HepG2 (cell line): ENCODE measurements around the gene SUPT4H1. TPM values are rescaled to one million over a fixed set of nuclear protein-coding genes. Genes with fewer than 3 reads are reported as not detected.

Experiments
- ARHGAP35 ChIP-seq: sonication (generic); formaldehyde crosslinking; IDR thresholded peaks from 2 replicates; pipeline ENCODE4 v1.9.0; 2022; ENCODE audit warnings: mild to moderate bottlenecking, inconsistent platforms, moderate library complexity, missing genetic modification reagents, borderline replicate concordance
- ARNT2 ChIP-seq: sonication (generic); formaldehyde crosslinking; IDR thresholded peaks from 2 replicates; pipeline ENCODE4 v1.8.0; 2022; ENCODE audit warnings: mild to moderate bottlenecking, low read depth, missing genetic modification reagents, moderate library complexity
- ATF7 ChIP-seq, 2 experiments: fragments of 450-650 bp in 1 of 2; sonication (generic) in 1 of 2; formaldehyde crosslinking in 1 of 2; IDR thresholded peaks; 2 replicates each; pipeline versions ENCODE4 v1.4.0 to v1.6.1; 2016 to 2020; ENCODE audit warnings: antibody characterized with exemption in 1 of 2, mild to moderate bottlenecking in 1 of 2, missing genetic modification reagents in 1 of 2
- BCL6 ChIP-seq: IDR thresholded peaks from 2 replicates; pipeline ENCODE4 v1.6.1; 2016; ENCODE audit warnings: missing genetic modification reagents, missing compliant biosample characterization
- CBFB ChIP-seq: sonication (generic); formaldehyde crosslinking; IDR thresholded peaks from 2 replicates; pipeline ENCODE4 v1.4.0; 2020; ENCODE audit warnings: missing genetic modification reagents
- CREB3 ChIP-seq: sonication (generic); formaldehyde crosslinking; IDR thresholded peaks from 2 replicates; pipeline ENCODE4 v1.5.0; 2020; ENCODE audit warnings: missing genetic modification reagents
- DNMT1 ChIP-seq: sonication (generic); formaldehyde crosslinking; IDR thresholded peaks from 2 replicates; pipeline ENCODE4 v1.5.1; 2020; ENCODE audit warnings: mild to moderate bottlenecking, missing genetic modification reagents
- FIP1L1 ChIP-seq: fragments of 200-400 bp; formaldehyde crosslinking; IDR thresholded peaks from 2 replicates; pipeline ENCODE4 v1.6.1; 2018; ENCODE audit warnings: low read depth, mild to moderate bottlenecking, low read length, moderate library complexity, borderline replicate concordance; ENCODE audit not compliant: insufficient read depth
- HOXA9 ChIP-seq: sonication (generic); formaldehyde crosslinking; IDR thresholded peaks from 2 replicates; pipeline ENCODE4 v1.8.1; 2022; ENCODE audit warnings: missing genetic modification reagents, mild to moderate bottlenecking, moderate library complexity, borderline replicate concordance
- KDM5B ChIP-seq: sonication (generic); formaldehyde crosslinking; IDR thresholded peaks from 2 replicates; pipeline ENCODE4 v1.4.0; 2020; ENCODE audit warnings: missing genetic modification reagents, mild to moderate bottlenecking, borderline replicate concordance
- KLF12 ChIP-seq: sonication (generic); formaldehyde crosslinking; IDR thresholded peaks from 2 replicates; pipeline ENCODE4 v1.4.0; 2020; ENCODE audit warnings: missing genetic modification reagents, borderline replicate concordance
- KLF15 ChIP-seq: sonication (generic); formaldehyde crosslinking; IDR thresholded peaks from 2 replicates; pipeline ENCODE4 v1.8.1; 2023; ENCODE audit warnings: borderline replicate concordance, mild to moderate bottlenecking, inconsistent platforms, missing genetic modification reagents, mixed read lengths
- MXD4 ChIP-seq: IDR thresholded peaks from 2 replicates; pipeline ENCODE4 v1.6.1; 2016; ENCODE audit warnings: mild to moderate bottlenecking, missing biosample characterization, missing genetic modification reagents
- NFE2L2 ChIP-seq: fragments of 150-350 bp; IDR thresholded peaks from 2 replicates; pipeline ENCODE4 v1.6.1; 2014; ENCODE audit warnings: low read length
- RBFOX2 ChIP-seq: fragments of 200-400 bp; formaldehyde crosslinking; IDR thresholded peaks from 2 replicates; pipeline ENCODE4 v1.6.1; 2017; ENCODE audit warnings: low read depth, mild to moderate bottlenecking, low read length
- SMC3 ChIP-seq: IDR thresholded peaks from 2 replicates; pipeline ENCODE4 v1.6.1; 2011; ENCODE audit warnings: low read length, improper control_type of control experiment
- SRSF4 ChIP-seq: fragments of 200-400 bp; formaldehyde crosslinking; IDR thresholded peaks from one replicate; pipeline ENCODE4 v1.6.1; 2018; ENCODE audit warnings: mild to moderate bottlenecking, low read depth, low read length, moderate library complexity; ENCODE audit not compliant: poor library complexity, severe bottlenecking
- ZBTB7A ChIP-seq: sonication (generic); formaldehyde crosslinking; IDR thresholded peaks from 2 replicates; pipeline ENCODE4 v1.8.0; 2022; ENCODE audit warnings: mild to moderate bottlenecking, missing genetic modification reagents
- ZNF230 ChIP-seq: sonication (generic); formaldehyde crosslinking; IDR thresholded peaks from 2 replicates; pipeline ENCODE4 v1.4.0; 2020; ENCODE audit warnings: mild to moderate bottlenecking, missing genetic modification reagents
- ZNF235 ChIP-seq: sonication (generic); formaldehyde crosslinking; IDR thresholded peaks from 2 replicates; pipeline ENCODE4 v1.8.1; 2023; ENCODE audit warnings: mild to moderate bottlenecking, missing genetic modification reagents, borderline replicate concordance
- ZNF543 ChIP-seq: sonication (generic); formaldehyde crosslinking; IDR thresholded peaks from 2 replicates; pipeline ENCODE4 v1.4.0; 2020; ENCODE audit warnings: mild to moderate bottlenecking, missing genetic modification reagents
- ZNF660 ChIP-seq: sonication (generic); formaldehyde crosslinking; IDR thresholded peaks from 2 replicates; pipeline ENCODE4 v1.5.1; 2020; ENCODE audit warnings: mild to moderate bottlenecking, low read depth, missing genetic modification reagents, borderline replicate concordance
- ZSCAN20 ChIP-seq: sonication (generic); formaldehyde crosslinking; IDR thresholded peaks from 2 replicates; pipeline ENCODE4 v1.4.0; 2020; ENCODE audit warnings: missing genetic modification reagents, mild to moderate bottlenecking, borderline replicate concordance
- ZSCAN29 ChIP-seq: sonication (generic); formaldehyde crosslinking; conservative IDR thresholded peaks from 2 replicates; pipeline ENCODE4 v1.4.0; 2020; ENCODE audit warnings: mild to moderate bottlenecking, missing genetic modification reagents
- polyA plus RNA-seq, 8 experiments: library from polyadenylated mRNA; depleted of rRNA in 3 of 8; stranded (reverse) in 7 of 8; unstranded in 1 of 8; fragments of >200 nt; fragmentation: Illumina TruSeq in 4 of 8; extraction: Trizol in 4 of 8; gene quantifications; 2 replicates each; pipeline versions ENCODE4 v1.2.1 to v1.2.3, GENCODE V29; 2011 to 2016; ENCODE audit warnings: low read depth in 4 of 8, missing spikeins in 1 of 8, mixed read lengths in 1 of 8; ENCODE audit not compliant: insufficient read depth in 1 of 8
- total RNA-seq, 5 experiments: library from RNA; depleted of rRNA; stranded (reverse); fragments of >200 nt; fragmentation: Illumina TruSeq; extraction: Trizol; gene quantifications; 2 replicates each; pipeline ENCODE4 v1.2.3, GENCODE V29; 2016; ENCODE audit warnings: low read depth in 1 of 5
- TF ChIP-seq, protein P1 (sequence below): sonication (generic); formaldehyde crosslinking; IDR thresholded peaks from 2 replicates; pipeline ENCODE4 v1.8.0; 2022; ENCODE audit warnings: mild to moderate bottlenecking, missing genetic modification reagents
- TF ChIP-seq, protein P2 (sequence below): sonication (generic); formaldehyde crosslinking; IDR thresholded peaks from 2 replicates; pipeline ENCODE4 v1.8.1; 2022; ENCODE audit warnings: mild to moderate bottlenecking, missing genetic modification reagents

The SUPT4H1 gene
- total and polyA plus RNA-seq, 2 of the 13 experiments (the other 11 are each of a cell fraction or from before 2014, with no cell fraction given): 155 to 244 TPM

DNA sequence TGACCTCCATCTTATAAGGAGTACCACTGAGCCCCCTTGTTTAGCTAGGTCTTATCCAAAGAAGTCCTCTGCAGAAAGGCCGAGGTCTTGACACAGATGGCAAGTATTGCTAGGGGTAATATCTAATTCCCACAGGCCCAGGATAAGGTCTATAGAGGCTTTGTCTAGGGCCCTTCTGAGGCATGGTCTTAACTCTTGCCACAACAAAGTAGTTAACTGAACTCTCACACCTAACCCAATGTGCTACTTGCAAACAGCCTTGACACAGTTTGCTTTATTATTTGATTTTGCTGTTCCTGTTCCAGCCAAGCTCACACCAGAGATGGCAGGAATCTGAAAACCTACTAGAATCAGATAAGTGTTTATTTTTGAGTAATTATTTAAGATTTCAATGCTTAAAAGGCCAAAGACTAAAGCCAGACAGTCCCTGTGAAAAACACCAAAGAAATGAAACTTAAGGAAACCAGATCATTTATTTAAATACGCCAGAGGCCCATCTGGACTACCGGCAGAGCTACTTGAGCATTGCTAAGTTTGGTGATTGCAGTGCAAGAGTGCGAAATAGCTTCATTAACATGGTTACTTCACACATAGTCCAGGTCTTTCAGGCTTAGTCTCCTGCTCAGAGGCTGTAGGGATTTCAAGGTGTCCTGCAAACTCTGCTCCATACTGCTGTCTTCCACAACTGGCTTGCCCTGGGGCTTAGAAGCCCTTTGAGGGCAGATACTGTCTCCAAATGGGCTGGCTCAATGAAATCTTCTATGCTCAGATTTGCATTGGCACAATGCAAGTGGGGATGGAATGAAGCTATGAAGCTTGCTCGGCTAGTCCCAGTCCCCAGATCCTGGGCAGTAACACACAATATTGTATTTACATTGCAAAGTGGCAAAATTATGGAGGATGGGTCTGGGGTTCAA is 28.5 kb upstream of the SUPT4H1 start (continued):
- 0 out of 2 replicates have a peak, but pooled peaks have one; percentile 5 for TF ChIP-seq RBFOX2
- TF ChIP-seq SRSF4: no peak
- no peak for TF ChIP-seq ATF7 (IDR thresholded peaks at IDR 0.05)
- TF ChIP-seq ATF7 (CRISPR knock-in tag; IDR thresholded peaks at IDR 0.05): no peak
- peak; percentile 2; the same call in 1 of the 2 replicates for TF ChIP-seq SMC3
- 0 out of 2 replicates have a peak, but pooled peaks have one; percentile 11 for TF ChIP-seq KLF12 (CRISPR knock-in tag)
- TF ChIP-seq CBFB: no peak
- TF ChIP-seq, protein P1, sequence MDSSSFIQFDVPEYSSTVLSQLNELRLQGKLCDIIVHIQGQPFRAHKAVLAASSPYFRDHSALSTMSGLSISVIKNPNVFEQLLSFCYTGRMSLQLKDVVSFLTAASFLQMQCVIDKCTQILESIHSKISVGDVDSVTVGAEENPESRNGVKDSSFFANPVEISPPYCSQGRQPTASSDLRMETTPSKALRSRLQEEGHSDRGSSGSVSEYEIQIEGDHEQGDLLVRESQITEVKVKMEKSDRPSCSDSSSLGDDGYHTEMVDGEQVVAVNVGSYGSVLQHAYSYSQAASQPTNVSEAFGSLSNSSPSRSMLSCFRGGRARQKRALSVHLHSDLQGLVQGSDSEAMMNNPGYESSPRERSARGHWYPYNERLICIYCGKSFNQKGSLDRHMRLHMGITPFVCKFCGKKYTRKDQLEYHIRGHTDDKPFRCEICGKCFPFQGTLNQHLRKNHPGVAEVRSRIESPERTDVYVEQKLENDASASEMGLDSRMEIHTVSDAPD: 0 out of 2 replicates have a peak, but pooled peaks have one; percentile 46
- peak; percentile 18; the same call in 1 of the 2 replicates for TF ChIP-seq BCL6 (CRISPR knock-in tag)
- TF ChIP-seq ZNF230: no peak
- 0 out of 2 replicates have a peak, but pooled peaks have one; percentile 19 for TF ChIP-seq ARHGAP35 (CRISPR knock-in tag)
- 0 out of 2 replicates have a peak, but pooled peaks have one; percentile 4 for TF ChIP-seq ZBTB7A (CRISPR knock-in tag)
- no peak for TF ChIP-seq CREB3 (CRISPR knock-in tag)
- peak; percentile 10; the same call in 1 of the 2 replicates for TF ChIP-seq FIP1L1
- no peak for TF ChIP-seq NFE2L2
- TF ChIP-seq HOXA9 (CRISPR knock-in tag): no peak
- no peak for TF ChIP-seq KLF15 (CRISPR knock-in tag)
- TF ChIP-seq ZSCAN20 (CRISPR knock-in tag): no peak
- TF ChIP-seq, protein P2, sequence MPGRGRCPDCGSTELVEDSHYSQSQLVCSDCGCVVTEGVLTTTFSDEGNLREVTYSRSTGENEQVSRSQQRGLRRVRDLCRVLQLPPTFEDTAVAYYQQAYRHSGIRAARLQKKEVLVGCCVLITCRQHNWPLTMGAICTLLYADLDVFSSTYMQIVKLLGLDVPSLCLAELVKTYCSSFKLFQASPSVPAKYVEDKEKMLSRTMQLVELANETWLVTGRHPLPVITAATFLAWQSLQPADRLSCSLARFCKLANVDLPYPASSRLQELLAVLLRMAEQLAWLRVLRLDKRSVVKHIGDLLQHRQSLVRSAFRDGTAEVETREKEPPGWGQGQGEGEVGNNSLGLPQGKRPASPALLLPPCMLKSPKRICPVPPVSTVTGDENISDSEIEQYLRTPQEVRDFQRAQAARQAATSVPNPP: no peak
- peak; percentile 8; the same call in 1 of the 2 replicates for TF ChIP-seq ZNF543
- no peak for TF ChIP-seq ZNF660
- no peak for TF ChIP-seq DNMT1 (CRISPR knock-in tag)
- no peak for TF ChIP-seq ZNF235
- no peak for TF ChIP-seq KDM5B
- TF ChIP-seq ARNT2: no peak
- 0 out of 2 replicates have a peak, but pooled peaks have one; percentile 12 for TF ChIP-seq MXD4
- TF ChIP-seq ZSCAN29 (CRISPR knock-in tag): peak; percentile 33; the same call in 1 of the 2 replicates
